VCaP (cell line): ENCODE data around the gene BMS1.

Source experiments
- H3K27ac ChIP-seq: fragments of 450-650 bp; 2 replicates; pipeline ENCODE4 v1.5.1; 2017
- CTCF ChIP-seq: fragments of 450-650 bp; conservative IDR thresholded peaks from 2 replicates; pipeline ENCODE4 v1.5.1; 2017; ENCODE audit warnings: mild to moderate bottlenecking, moderate library complexity

The BMS1 gene

GRCh38 chr10:42776681-42777080 is 5.9 kb upstream of the BMS1 start:
- no peak for TF ChIP-seq CTCF
- no peak overlapping the region for H3K27ac ChIP-seq

- no peak overlapping the region for H3K27ac ChIP-seq
- TF ChIP-seq CTCF, result no peak
Measured at GRCh38 chr10:42780456-42780855, 2.1 kb upstream of the BMS1 start.

- TF ChIP-seq CTCF, result no peak
- H3K27ac ChIP-seq, result peak overlapping the region; percentile 92
Measured at GRCh38 chr10:42781893-42782445, 626 bp upstream of the BMS1 start.

- no peak for TF ChIP-seq CTCF
- H3K27ac ChIP-seq, result peak overlapping the region; percentile 92
Measured at GRCh38 chr10:42783181-42783549, 570 bp downstream of the BMS1 start.

DNA sequence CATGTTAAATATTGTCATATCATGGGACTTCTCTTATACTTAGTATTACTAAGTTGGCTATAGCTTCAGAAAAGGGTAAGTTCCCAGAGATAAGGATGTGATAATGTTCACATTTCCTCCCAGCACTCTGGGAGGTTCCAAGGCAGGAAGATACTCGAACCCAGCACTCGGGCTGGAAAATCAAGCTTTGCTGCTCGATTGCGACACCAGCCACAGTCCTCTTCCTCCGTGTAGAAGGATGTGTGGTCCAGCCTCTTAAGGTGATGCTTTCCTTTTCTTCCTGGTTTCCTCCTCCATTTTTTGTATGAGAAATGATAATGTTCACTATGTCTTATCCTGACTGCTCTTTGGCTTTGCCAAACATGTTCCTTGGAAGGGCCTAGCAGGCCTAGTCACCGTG is 3.2 kb downstream of the BMS1 start:
- no peak for TF ChIP-seq CTCF

DNA sequence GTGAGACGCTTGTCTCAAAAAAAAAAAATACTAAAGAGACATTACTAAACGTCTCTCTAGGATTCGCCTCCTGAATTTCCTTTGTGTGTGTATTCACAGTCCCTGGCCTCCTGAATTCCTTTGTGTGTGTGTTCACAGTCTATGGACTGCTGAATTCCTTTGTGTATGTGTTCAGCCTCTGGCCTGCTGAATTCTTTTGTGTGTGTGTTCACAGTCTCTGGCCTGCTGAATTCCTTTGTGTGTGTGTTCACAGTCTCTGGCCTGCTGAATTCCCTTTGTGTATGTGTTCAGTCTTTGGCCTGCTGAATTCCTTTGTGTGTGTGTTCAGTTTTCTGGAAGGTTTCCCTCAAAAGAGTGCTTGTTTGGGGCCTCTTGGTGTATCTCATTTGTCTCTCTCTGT is 8.2 kb downstream of the BMS1 start:
- TF ChIP-seq CTCF, result no peak
- H3K27ac ChIP-seq, result no peak overlapping the region

More for the DNA sequence above, 3.2 kb downstream of the BMS1 start:
- no peak overlapping the region for H3K27ac ChIP-seq

GRCh38 chr10:42795701-42796100 is 13.1 kb downstream of the BMS1 start:
- TF ChIP-seq CTCF, result no peak
- no peak overlapping the region for H3K27ac ChIP-seq

- no peak overlapping the region for H3K27ac ChIP-seq
- TF ChIP-seq CTCF, result no peak
Measured at GRCh38 chr10:42801135-42801534, 18.5 kb downstream of the BMS1 start.
